HG03521 (cell line): ENCODE measurements around the gene PSMB3.

Source experiments
- ATAC-seq: cut with Tn5 transposase; IDR thresholded peaks from one replicate; pipeline ENCODE4 v1.9.1; 2021; ENCODE audit warnings: mild to moderate bottlenecking, moderate library complexity; ENCODE audit not compliant: unreplicated experiment

The PSMB3 gene

DNA sequence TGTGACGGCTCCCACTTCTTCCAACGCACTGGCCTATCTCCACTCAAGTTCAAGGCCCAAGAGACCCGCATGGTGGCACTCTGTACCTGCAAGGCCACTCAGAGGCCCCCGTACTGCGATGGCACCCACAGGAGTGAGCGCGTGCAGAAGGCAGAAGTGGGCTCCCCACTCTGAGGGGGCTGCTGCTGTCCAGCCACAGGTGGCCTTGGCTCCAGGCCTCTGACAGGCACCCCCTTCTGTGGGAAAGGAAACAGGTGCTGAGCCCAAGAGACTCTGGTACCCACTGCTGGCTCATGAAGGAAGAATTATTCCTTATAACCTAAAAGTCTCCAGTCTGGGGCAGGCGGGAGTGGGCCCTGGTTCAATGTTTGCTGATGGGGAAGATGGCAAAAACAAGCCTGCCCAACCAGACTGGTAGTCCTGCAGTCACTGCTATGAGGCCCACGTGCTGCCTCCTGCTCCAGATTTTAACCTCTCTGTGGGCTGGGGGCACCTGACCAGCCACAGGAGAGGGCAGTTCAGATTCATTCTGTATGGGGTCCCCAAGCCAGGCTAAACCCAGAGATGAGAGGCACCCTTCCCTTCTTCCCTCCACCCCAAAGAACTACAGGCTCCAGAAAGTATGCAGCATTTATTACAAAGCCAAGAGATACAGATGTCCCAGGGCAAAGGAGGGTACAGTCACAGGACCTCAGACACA lies 19.1 kb upstream of the PSMB3 start:
- ATAC-seq: no peak

DNA sequence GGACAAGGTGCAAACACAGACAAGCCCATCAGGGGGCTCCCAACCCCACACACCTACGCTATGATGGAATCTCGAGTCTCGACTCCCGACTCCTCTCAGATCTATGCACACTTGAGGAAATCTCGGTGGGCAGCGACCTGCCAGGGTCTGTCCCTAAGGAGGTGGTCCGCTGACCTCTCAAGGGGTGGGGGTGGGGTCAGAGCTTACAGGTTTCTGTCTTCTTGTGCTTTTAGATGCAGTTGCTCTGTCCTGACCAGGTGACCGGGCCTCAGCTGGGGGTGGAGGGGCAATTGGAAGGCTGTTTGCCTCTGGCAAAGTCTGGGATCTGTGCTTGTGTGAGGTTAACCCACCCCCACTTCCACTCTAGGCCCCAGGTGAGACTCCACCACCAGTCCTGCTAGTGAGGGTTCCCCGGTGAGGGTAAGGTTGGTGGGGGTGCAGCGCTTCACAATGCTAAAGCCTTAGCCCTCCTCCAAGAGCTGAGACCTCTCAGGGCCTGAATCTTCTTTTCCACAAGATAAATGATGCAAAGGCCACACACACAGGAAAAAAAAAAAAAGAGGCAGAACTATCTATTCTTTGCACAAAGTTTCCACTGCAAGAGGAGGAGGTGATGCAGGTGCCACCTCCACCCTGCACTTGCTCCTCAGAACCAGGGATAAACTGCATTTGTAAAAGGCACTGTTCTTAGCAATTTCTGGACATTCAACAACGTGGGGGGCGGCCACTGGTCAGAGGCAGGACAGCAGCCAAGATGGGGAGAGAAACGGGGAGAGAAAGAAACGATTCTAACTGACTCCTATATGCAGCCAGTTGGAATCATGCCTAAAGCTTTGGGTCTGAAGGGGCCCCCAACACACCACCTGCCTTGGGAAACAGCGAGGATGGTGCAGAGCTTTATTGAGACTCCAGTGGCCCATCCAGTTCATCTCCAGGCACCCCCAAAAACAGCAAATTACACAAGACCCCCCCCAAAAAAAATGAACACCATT lies 18.3 kb upstream of the PSMB3 start:
- ATAC-seq: no peak

DNA sequence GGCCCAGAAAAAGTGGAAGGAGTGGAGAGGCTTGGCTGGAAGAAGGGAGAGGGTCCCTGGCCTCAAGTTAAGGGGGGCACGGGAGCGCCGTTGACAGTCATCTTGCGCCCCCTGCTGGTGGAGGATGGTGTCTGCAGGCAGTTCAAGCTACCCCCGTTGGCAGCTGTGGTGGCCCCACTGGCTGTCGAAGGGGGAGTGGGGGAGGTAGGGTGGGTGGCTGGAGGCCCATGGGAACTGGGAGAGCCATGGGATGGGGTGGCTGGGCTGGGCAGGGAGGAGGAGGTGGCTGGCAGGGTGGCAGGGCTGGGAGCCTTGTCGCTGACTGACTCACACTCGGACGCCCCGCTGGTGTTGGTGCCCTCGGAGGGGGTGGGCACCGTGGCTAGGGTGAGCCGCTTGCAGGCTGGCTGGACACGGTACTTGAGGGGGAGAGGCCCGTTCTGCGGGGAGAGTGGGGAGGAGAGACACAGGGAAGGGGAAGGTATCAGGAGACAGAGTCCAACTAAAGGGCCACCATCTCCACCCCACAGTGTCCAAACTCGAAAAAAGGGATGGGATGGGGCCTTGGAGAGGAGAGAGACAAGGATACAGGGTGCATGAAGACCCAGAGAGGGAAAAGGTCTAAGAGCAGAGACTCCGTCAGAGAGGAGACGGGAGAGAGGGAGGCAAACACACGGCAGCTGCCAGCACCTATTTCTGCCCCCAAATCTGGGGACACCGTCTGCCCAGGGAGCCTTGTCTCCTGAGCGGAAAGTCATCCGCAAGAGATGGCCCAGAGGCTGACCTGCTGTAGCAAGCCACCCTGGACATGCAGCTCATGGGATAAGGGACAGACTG lies 17.2 kb upstream of the PSMB3 start:
- no peak for ATAC-seq

DNA sequence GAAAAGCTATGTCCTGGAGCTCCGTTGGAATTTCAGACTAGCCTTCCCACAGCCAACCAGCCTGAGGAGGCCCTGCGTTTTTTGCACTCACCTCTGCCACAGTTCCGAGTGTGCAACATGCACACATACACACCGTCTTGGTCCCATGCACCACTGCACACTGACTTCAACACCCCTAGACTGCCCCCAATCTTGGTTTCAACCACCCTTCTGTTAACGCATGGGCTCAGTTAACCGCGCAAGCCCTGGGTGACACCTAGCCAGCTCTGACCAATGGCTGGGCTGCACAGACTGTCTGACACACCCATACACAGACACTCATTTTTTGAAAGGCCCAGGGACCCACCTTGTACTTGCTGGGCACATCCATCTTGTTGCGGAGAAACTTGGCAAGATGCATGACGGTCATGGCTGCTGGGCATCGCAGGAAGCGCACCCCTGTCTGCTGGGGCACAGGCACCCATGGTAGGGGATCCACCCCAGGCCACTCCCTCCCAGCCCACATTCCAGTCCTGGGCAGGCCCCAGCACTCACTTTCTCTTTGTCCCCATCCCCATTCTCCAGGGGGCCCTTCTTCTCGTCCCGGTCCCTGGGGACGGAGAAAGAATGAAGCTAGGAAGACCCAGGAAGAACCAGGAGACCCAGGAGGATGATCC lies 14.4 kb upstream of the PSMB3 start:
- ATAC-seq: no peak

DNA sequence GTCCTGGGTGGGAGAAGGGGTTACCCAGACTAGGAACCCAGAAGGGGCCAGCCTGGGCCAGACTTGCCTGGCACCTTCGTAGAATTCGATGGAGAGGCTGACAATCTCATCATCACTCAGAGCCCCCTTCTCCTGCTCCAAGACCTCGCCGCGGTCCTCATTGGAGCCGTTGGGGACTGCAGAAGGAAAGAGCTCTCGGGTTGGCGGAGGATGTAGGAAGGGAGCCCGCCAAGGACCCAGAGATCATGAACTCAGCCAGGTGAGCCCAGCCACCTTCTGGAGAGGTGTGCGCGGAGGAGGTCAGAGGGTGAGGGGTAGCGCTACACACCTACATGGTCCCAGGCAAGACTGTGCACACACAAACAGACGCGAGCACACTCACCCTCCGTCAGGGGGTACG lies 13.9 kb upstream of the PSMB3 start:
- ATAC-seq: no peak

DNA sequence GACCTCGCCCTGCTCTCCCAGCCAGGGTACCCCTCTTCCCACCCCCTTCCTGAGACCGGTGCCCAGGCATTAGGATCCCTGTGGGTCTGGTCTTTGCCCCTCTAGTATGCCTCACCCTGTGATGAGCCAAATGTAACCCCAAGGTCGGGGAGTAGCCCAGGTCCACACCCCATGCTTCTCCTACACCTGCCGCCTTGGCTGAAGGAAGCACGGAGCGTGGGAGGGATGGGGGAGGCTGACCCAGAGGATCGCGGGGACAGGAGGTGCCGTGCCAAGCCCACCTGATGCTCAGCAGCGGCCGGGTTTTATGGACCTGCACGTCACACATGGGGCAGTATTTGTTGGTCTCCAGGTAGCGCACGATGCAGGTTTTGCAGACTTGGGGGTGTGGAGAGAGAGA lies 13.2 kb upstream of the PSMB3 start:
- no peak for ATAC-seq

DNA sequence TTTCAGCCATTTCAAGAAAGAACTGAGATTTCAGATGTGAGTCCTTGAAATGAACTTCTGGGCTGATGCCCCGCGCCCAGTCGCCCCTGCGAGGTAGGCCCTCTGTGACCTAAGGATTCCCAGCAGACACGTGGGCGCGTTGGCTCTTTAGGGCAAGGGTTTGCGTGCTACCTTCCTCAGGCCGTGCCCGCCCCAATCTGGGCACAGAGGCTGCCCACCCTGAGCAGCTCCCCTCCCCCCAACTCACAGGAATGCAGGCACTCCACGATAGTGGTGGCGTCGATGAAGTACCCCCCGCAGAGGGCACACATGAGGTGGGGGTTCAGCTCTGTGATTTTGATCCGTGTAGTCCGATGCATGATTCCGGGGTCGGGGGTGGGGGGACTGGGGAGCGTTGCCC lies 12.5 kb upstream of the PSMB3 start:
- no peak for ATAC-seq

DNA sequence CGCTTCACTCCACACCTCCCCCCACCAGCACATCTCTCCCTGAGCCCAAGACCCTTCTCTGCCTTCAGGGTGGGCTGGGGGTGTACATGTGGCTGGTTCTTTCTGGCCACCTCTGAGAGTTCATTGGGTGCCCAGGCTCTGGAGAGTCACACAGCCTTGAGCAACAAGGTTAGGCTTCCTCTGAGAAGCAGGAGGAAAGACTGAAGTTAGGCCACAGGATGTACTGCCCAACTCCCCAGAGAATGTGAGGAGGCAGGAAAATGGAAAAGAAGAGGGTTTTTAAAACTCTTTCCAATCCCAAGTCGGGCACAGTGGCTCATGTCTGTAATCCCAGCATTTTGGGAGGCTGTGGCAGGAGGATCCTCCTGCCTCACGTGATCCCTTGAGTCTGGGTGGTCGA lies 11.7 kb upstream of the PSMB3 start:
- ATAC-seq: no peak

DNA sequence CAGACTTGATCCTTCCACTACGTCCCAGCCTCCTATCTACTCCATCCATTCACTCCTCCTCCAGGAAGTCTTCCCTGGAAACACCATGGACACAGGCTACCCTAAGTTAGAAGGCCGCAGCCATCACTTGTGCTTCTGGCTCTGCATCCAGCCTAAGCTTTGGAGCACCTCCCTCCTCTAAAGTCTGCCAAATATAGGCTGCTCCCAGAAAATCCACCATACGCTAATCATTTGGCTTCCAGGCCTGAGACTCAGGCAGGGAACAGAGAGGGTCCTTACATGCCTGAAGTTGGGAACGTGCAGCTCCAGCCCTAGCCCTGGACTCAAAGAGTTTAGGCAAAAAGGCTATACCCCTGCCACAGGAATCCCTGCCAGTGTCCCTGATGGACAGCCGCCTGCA lies 11.1 kb upstream of the PSMB3 start:
- no peak for ATAC-seq

DNA sequence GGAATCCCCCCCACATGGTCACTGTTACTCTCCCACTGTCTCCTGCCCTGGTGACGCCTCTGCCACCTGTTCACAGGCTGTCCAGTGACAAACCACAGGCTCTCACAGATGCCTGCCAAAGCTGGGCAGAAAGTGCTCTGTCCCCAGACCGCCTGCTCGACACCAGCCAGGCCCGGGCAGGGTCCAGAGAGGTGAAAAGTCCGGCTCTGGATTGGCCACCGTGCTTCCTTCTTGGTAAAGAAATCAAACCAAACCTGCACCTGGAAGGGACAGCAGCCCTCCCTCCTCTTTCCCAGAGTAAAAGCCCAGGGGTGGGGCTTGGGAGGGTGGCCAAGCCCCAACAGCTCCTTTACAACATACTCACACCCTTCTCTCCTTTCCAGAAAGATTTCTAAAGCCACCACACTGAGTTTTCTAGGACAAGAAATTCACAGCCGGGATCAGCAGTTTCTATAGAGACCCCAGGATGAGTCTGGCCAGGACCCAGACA lies 10.6 kb upstream of the PSMB3 start:
- ATAC-seq: no peak

DNA sequence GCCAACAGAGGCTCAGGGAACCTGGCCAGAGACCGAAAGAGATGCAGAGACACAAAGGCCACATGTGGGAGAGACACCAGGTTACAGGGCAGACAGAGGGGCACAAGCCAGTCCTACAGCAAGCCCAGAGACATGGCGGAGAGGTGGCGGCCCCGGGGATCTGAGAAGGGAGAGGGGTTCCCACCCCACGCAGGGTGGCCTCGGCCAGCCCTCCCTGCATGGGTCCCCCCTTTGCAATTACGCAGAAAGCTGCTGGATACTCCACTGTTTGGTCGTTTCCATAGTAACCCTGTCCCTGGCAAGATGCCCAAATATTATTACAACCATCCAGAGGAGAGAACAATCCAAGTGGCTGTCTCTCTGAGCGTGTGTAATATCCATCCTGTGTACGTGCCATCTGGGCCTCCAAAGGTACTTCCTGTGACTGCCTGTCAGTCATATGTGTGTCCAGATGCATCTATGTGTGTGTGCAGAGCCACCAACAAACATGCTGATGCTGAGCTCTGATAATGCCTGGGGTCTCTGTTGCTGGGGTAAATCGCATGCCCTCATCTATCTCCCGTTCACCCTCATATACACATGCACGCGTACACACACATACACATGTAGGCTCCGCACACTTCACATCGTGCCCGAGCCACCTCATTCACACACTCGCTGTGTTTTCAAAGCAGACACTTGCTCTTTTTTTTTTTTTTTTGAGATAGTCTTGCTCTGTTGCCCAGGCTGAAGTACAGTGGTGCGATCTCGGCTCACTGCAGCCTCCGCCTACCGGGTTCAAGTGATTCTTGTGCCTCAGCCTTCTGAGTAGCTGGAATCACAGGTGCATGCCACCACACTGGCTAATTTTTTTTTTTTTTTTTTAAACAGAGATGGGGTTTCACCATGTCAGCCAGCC lies 9.9 kb upstream of the PSMB3 start:
- ATAC-seq: no peak

DNA sequence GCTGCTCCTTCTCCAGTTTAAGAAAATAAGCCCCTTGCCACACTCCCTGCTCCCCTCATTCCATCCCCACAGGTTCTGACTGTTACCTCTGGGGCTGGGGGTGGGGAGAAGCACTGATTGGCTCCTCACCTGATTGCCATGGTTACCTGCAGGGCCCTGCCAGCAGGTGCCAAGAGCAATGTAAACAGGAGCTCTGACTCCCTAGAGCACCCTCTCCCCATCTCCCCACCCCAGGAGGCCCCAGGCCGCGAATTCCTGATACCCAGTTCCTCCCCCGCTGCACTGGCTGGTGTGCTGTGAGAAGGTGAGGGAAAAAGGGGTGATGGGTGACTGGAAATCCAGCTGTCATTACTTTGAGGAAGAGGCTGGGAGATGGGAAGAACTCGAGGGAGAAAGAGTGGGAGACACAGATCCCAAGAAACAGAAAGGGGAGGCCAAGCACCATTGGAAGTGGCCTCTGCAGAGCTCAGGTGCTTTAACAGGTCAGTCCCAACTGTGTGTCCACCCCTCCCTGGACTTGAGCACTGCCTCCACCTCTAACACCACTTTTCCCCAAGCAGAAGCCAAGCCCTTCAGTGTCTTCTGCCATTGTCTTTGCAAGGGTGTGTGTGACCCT lies 8.9 kb upstream of the PSMB3 start:
- ATAC-seq: no peak

DNA sequence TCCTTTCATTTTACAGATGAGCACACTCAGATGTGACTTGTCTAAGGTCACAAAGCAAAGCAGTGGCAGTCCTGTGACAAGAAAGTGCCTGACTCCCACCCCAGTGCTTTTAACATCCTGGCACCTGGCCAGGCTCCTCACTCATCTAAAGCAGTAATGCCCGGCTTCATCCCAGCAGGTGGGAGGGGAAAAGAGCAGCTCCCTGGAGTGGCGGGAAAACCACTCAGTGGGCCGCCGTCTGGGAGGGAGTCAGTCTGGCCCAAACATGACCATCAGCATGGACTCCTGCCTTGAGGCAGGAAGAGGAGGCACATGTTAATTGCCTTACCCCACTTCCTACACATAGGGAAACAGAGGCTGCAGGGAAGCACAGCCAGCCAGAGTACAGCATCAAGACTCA lies 7.0 kb upstream of the PSMB3 start:
- no peak for ATAC-seq

DNA sequence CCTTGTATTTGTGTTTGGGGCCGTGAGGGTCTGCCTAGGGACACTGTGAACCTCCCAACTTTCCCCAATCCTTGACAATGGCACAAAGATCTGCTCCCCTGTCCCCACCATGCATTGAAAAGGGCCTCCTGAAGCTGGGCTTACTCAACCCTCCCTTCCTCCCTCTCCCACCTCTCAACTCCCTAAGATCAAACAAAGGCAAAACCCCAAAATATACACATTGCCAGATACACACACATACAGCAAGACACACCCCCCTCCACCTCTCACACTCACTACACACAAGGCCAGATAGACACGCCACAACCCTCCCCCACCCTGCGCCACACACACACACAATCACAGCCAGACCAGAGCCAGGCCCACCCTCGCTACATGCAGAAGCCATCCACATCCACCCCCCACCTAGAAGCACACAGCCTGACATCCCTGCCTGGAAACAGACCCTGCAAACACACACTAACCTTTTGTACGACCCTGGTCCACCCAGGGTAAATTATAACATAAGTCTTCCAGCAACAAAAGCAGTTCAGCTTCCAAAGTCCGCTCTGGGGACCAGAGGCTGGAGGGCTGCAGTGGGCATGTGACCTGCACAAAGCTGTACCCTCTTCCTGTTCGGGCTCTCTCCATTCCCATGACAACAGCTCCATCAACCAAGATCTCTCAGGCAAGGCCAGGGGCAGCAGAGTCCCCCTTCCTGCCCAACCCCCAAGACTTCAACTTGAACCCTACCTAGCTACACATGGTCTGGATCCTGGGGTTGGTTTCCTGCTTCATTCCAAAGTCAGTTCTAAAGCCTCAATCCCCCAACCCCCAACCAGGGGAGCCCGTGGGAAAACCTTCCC lies 6.3 kb upstream of the PSMB3 start:
- ATAC-seq: no peak

DNA sequence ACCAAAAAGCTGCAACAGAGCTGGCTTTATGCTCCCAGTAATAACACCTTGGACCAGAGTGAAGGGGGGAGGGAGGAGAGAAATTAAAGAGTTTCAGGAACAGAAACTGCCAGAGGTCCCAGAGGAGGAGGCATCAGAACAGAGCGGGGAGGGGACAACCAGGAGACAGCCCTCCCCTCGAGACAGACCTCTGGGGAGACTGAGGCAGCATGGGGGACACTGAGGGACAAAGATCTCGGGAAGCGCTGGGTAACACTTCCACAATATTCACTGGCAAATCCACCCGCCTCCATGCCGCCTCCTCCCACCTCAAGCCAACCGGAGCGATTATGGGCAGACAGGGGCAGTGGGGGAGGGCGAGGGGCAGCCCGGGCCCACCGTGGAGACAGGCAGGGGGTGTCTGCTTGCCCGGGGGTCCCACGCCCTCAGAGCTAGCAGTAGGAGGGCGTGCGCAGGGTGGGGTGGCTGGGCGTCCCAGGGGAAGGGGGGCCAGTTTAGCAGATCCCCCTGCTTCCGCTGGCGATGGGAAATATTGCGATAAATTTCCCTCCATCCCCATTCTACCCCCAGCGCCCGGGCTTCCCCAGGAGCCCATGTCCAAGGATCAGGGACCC lies 5.6 kb upstream of the PSMB3 start:
- ATAC-seq: no peak

DNA sequence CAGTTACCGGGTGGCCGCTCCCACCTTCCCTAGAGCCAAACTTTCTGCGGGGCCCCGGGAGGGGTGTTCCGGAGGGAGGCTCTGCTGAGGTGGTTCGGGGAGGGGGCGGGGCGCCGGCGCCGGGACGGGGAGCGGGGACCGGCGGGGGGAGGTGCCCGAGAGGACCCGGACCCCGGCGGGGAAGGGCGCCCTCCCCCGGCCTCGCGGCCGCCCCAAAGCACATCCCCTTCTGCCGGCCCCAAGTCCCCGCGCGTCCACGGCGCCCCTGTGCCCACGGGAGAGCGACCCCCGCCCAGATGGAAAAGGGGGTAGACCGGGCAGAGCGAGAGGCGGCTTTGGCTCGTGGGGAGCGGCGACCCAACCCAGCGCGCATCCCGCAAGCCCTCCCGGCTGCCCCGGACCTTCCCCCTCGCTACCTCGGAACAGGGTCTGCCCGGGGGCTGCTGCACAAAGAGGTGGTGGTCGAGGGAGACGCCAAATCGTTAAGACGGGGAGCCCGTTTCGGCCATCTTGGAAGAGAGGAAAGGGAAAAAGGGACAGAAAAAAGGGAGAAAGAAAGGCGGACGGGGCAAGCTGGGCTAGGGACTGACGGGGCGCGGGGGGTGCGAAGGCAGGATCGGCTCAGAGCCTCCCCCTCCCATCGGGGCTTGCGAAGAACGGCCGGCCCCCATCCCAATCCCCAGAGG lies 4.9 kb upstream of the PSMB3 start:
- no peak for ATAC-seq

DNA sequence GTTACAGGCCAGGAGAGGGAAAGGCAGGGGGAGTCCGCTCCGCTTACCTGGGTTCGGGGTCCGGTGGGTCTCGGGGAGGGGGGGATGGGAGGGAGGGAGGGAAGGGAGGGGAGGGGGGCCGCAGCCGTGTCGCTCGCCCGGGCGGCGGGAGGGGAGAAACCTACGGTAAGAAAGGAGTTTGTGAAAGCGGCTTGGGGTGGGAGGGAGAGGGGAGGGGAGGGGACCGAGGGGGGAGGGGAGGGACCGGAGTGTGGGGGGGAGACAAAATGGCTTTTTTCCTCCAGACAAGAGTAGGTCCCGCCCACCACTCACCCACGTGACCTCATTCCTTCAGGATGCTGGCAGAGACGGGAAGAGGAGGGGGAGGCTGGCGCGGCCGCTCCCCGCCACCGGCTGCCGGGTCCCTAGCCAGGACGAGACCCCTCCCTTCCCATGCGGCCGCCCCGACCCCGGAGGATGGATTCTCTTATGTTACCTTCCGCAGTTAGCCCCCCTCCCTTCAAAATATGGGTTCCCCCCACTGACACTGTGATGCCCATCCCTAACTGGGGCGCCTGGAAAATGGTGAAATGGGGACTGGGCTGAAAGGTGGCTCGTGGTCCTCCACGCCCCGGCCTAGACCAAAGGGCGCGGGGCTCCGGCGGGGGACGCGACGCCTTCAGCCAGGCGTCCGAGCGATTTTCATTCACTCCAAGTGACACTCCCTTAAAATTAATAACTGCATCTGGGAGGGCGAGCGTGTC lies 4.2 kb upstream of the PSMB3 start, which contains the start of gene PCGF2:
TSS of gene PCGF2 (minus strand) at position 188 of the 743 bp plus-strand sequence. CDS start 7,934 bp downstream, outside the sequence.
- no peak for ATAC-seq
